NCI-H1417 (cell line): ENCODE measurements around the gene RAB7A.
"Not testable (repeated sequence)": the region's sequence is repeated elsewhere in the genome, so short reads cannot be mapped to it uniquely, and the experiment has no call there.

Experiments
- DNase-seq, 3 experiments: peaks; one replicate each; lab custom pipeline; 2025; lab: John Stamatoyannopoulos, UW

The RAB7A gene

DNA sequence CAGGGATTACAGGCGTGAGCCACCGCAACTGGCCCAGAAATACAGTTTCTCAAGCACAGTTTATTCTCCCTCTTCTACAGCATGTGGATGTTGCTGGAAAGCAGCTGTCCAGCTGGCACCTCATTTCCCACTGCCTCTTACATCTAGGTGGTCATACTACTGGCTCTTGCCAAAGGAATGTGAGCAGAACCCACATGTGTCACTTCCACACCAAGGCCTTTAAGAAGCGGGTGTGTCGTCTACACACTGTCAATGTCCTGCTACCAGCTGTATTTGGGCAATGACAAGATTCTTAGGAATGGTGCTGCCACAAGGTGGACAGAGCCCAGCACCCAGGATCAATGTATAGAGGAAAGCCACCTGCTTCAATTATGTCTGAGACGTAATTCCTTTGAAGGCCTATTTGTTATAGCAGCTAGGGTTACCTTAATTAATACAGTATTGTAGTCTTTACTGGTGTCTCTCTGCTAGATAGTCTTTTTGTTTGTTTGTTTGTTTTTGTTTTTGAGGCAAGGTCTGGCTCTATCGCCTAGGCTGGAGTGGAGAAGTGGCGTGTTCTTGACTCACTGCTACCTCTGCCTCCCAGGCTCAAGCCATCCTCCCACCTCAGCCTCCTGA is 15.1 kb upstream of the RAB7A start:
- DNase-seq = no peak

DNA sequence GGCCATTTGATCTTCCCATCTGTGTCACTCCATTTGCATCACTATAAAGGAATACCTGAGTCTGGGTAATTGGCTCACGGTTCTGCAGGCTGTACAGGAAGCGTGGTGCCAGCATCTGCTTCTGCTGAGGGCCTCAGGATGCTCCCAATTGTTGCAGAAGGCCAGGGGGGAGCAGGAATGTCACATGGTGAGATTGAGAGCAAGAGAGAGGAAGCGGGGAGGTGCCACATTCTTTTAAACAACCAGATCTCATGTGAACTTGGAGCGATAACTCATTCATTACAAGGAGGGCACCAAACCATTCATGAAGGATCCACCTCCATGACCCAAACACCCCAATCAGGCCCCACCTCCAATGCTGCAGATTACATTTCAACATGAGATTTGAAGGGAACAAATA is 13.1 kb upstream of the RAB7A start:
- DNase-seq = no peak

DNA sequence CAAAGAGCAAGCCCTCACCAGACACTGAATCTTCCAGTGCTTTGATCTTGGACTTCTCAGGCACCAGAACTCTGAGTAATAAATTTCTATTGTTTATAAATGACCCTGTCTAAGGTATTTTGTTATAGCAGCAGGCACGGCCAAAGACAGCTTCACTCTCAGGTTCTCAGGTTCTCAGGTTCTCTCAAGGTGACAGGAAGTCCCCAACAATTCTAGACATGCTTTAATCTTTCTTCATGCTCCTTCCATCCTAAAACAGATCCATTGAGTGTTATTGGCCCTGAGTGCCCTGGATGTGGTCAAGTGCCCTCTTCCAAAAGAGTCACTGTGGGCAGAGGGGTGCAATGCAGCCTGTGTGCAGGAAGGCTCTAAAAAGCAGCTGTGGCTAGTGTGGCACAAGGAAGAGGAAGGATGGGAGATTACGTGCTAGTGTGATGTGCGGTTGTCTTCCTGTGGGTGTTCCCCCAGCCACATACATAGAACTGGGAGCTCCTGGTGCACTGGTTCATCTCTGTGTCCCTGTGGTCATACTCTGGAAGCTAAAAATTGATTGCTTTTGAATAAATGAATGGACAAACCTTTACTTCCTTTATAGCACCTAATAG is 11.0 kb upstream of the RAB7A start:
- DNase-seq = no peak

DNA sequence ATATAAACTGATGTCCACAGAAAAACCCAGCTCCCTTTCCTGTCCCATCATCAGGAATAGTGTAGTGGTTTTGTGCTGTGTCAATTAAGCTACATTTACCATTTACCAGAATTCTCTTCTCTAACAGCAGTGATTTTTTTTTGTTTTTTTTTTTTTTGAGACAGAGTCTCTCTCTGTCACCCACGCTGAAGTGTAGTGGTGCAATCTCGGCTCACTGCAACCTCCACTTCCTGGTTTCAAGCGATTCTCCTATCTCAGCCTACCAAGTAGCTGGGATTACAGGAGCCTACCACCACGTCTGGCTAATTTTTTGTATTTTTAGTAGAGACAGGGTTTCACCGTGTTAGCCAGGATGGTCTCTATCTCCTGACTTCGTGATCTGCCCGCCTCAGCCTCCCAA is 7.1 kb upstream of the RAB7A start:
- not testable (repeated sequence) for DNase-seq

DNA sequence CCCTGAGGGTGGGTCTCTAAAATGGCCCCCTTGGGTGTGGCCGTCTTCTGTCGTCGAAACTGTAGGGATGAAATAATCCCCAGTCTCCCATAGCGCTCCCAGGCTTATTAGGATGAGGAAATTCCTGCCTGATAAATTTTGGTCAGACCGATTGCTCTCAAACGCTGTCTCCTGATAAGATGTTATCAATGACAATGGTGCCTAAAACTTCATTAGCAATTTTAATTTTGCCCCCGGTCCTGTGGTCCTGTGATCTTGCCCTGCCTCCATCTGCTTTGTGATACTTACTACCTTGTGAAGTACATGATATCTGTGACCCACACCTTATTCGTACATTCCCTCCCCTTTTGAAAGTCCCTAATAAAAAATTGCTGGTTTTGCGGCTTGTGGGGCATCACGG is 5.1 kb upstream of the RAB7A start:
- DNase-seq = no peak

DNA sequence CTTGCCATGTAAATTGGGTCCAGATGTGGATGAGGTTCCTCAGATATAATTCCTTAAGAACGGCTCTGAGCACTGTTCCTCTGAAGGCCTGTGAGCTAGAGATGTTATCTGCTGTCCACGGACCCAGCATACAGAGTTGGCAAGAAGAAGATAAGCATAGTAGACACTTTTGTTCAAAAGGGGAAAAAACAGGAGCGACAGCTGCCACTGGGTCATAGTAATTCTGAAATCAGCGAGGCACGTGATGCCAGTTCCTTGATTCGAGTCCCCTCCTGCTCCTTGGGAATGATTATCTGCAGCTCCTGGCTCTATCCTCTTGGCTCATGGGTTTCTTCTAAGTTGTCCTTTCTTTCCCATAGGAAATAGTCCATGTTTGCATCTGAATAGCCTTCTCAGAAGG is 2.5 kb upstream of the RAB7A start:
- no peak for DNase-seq

DNA sequence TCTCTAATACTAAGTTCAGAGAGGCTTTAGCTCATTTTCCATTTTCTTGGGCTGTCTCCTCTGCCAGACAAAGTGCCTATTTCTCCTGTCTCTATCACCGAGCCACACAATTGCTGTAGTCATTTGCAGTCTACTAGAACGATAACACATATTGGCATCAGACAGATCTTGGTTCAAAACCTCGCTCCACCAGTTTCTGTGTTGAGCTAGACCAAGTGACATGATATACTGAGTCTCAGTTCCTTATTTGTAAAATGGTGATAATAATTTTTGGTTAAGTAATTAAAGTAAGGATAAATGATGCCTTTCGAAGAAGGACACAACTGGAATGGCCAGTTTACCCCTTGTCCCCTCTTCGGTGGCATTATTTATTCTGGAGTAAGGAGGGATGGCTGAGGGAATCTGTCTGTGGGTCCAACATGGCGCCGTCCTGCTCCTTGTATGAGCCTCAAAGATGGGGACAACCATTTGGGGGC is 398 bp upstream of the RAB7A start:
- DNase-seq = no peak

DNA sequence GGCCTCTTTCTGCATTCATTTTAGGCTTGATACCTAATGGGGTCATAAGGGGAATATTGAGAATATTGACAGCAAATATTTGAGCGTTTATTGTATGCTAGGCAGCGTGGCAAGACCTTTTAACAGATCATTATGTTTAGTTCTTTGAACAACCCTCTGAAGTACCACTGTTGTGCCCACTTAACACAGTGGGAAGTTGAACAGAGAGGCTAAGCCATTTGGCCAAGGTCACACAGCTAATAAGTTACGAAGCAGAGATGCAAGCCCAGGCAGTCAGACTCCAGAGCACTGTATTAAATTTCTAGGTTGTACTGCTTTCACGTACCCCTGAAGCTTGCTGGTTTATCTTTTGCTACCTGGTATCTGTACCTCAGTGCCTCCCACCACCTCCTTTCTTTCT is 1.1 kb downstream of the RAB7A start:
- DNase-seq = no peak

DNA sequence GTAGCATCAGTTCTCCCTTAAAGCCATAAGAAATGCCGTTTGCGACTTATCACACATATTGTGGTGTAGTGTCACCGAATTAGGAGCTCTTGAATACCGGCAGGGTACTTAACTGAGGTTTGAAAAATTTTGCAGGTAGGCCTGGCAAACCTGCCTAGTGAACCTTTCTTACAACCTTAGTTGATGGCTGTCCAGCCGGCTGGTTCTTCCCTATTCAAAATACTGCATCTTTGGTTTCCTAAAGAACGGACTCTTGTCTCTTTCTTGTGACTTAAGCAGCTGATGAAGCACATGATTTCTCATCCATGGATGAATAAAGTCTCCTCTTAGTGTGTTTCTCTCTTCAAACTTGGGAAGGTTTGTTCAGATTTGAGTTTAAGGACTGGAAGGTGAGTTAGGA is 1.5 kb downstream of the RAB7A start:
- no peak for DNase-seq

DNA sequence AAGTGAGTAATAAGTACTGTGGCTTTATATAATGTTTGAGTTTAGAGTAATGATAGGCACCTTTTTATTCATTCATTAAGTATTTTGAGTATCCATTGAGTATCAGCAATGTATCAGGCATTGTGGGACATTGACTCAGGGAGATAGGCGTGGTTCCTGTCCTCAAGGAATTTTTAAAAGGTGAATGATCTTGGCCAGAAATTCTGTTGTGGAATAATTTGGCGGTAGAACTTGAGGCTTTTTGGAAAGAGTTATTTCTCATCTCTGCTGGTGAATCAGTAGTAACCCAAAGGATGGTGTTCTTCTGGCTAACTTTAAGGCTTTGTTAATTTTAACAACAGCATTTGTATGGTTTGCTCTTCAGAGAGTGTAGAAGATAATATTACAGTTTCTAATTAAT is 2.0 kb downstream of the RAB7A start:
- DNase-seq = no peak

DNA sequence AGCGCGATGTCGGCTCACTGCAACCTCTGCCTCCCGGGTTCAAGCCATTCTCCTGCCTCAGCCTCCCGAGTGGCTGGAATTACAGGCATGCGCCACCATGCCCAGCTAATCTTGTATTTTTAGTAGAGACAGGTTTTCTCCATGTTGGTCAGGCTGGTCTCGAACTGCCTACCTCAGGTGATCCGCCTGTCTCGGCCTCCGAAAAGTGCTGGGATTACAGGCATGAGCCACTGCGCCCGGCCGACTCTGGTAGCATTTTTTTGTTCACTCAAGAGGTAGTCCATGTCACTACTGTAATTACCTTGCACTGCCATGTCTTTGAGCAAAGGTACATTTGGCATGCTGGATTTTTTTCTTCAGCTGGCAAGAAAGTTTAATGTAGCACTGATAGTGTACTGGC is 2.5 kb downstream of the RAB7A start:
- DNase-seq = not testable (repeated sequence)

DNA sequence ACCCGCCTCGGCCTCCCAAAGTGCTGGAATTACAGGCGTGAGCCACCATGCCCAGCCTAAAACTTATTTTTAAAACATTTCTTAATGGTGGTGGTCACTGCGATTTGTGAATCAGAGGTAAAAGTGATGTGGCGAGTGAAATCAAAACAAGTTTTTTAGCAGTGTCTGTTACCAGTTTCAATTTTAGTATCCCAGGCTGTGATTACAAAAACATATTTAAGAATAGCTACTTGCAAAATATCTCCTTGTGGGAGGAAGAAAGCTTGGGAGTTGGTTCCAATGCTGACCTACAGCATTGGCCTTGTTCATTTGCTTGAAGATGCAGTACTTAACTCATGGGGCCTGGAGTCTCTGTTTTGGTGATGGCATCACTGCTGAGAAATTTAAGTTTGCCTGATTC is 4.5 kb downstream of the RAB7A start:
- no peak for DNase-seq

DNA sequence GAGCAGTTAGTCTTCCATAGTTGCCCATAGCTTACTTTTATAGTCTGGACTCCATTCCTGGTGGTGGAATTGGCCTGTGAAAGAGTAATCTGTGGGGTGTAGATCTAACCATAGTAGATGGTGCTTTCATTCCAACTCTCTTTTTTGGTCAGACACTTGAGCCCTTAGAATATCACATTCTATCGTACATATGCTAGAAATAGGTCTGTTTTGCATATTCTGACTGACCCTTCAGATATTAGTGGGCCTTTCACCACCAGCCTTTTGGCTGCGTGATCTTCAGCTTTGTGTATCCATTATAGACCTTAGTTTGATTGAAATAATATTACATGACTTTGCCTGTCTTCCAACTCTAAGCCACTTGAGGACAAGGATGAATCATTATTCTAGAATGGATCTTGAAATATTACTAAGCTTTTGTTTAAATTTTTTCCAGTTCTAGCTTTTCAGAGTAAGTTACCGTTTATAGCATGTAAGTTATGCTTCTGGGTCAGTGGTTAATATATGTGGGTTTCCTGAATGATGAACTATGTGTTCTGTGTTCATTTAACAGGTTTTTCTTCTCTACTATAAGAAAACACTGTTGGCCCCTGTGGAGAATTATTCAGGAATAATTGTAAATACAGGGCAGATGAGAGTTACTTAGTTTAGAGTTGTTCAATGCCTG is 8.7 kb downstream of the RAB7A start:
- DNase-seq = no peak

DNA sequence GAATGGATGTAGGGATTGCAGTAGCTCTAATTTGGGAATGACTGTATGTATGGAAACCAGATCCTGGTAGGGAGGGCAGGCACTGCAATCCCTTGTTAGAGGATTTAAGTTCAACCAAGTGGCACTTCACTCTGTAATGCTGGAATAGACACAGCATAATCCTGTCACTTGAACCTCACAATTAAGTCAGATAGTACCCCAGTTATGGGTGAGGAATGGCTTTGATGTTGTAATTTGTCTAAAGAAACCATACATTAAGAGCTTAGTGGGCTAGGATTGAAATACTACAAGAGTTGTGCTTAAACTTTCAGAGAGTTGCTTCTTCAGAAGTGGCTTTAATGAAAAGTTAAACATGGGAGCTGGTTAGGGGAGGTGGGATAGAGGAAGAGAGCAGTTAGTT is 9.3 kb downstream of the RAB7A start:
- DNase-seq = no peak

DNA sequence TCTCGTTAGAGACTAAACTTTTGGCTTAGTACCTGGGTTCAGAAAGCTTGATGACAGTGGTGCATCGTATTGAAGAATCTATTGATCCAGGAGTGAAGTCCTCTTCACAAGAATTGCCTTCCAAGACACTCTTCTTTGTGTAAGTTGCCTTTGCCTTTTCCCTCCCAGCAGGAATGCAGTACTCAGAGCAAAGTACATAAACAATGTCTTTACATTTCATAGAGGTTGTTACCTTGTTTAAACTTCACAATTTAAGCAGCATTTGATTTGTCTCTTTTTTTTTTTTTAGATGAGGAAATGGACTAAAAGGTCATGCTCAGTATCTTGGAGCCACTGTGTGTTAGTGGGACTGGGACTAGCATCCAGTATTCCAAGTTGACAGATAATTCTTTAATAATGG is 9.9 kb downstream of the RAB7A start:
- DNase-seq = no peak

DNA sequence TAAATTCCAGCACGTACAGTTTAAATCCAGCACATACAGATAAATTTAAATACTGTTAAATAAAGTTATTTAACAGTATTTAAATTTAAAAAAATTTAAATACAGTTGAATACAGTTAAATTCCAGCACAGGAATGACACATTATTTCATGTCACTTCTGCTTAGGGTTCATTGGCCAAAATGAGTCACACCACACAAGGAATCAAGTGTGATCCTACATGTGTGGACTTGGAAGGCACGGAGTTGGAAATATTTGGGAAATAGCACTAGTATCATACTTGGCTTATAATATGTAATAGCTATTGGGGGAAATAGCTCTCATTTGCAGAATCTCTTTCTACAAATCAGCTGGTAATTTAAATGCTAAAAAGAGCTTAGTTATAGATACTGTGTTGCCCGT is 10.6 kb downstream of the RAB7A start:
- DNase-seq = no peak

DNA sequence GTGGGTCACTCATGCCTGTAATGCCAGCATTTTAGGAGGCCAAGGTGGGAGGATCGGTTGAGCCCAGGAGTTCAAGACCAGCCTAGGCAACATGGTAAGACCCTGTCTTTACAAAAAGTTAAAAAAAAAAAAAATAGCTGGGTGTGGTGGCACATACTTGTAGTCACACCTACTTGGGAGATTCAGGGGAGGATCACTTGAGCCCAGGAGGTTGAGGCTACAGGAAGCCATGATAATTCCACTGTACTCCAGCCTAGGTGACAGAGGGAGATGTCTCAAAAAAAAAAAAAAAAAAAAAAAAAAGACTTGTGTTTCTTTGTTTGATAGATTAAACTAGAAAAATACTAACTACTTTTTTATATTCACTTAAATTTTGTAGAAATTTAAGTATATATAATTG is 14.6 kb downstream of the RAB7A start:
- DNase-seq = no peak

DNA sequence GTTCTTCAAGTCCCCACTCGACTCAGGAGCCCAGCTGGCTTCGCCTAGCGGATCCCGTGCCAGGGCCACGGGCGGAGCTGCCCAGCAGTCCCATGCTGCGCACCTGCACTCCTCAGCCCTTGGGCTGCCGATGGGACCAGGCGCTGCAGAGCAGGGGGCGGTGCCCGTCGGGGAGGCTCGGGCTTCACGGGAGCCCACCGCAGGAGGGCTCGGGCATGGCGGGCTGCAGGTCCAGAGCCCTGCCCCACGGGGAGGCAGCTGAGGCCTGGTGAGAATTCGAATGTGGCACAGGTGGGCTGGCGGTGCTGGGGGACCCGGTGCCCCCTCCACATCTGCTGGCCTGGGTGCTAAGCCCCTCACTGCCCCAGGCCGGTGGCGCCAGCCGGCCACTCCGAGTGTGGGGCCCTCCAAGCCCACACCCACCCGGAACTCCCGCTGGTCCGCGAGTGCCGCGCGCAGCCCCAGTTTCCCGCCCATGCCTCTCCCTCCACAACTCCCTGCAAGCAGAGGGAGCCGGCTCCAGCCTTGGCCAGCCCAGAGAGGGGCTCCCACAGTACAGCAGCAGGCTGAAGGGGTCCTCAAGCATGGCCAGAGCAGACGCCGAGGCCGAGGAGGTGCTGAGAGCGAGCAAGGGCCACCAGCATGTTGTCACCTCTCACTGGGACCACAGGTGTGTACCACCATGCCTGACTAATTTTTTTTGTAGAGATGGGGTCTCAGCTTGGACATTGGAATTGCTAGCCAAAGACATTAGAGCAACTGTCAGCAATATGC is 17.0 kb downstream of the RAB7A start:
- DNase-seq = no peak

DNA sequence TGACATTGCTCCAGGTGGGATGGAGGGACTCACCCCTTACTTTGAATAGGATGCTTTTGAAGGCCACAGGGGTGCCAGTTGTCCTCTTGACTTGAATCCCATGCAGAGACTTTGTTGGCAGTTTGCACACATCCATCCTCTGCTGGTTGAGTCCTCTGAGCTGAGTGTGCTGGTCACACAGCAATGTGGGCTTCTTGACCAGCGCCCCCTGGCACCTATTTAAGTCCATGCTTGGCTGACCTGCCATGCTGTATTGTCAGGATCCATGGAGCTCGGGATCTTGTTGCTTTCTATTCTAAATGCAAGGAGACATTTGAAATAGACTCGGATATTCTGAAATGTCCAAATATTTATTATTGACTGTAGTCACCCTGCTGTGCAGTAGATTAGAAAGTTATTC is 19.8 kb downstream of the RAB7A start:
- DNase-seq = no peak

DNA sequence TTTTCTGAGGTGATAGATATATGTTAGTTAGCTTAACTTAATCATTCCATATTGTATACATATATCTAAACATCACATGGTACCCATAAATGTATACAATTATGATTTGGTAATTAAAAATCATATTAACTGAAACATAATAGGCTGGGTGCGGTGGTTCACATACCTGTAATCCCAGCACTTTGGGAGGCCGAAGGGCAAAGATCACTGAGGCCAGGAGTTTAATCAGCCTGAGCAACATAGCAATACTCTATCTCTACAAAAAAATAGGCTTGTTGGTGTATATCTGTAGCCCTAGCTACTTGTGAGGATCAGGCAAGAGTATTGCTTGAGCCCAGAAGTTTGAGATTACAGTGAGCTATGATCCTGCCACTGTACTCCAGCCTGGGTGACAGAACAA is 20.9 kb downstream of the RAB7A start:
- DNase-seq = no peak

DNA sequence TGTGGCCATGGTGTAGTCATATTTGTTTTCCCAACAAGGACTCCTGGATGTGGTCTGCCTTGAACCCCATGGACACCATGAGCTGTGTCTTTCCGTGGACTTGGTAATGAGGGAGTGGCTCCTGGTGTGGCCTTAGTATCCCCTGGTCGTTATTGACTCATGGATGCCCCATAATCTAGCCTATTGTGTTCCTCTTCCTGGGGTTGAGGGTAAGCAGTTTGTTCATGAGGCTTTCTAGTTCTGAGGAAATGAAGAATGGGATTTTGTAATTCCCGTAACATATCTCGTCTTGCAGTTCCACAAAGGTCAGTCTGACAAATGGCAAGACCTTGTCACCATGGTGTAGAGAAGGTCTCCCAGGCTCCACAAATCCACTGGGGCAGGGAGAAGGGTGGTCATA is 22.6 kb downstream of the RAB7A start:
- DNase-seq = no peak

DNA sequence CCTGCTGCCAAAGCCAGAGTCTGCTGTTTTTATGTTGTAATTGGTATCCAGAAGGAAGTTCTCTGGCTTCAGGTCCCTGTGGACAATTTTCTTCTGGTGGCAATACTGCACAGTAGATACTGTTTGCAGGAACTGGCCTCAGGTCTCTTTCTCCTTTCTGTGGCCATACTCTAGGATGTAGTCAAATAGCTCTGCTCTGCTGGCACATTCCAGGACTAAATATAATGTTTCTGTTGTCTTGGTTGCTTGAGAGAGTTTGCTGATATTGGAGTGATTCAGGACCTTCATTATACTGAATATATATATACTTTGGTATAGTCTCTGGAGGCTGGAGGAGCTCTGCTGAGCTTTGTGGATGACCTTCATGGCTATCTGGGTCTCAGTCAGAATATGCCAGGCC is 23.1 kb downstream of the RAB7A start:
- no peak for DNase-seq

DNA sequence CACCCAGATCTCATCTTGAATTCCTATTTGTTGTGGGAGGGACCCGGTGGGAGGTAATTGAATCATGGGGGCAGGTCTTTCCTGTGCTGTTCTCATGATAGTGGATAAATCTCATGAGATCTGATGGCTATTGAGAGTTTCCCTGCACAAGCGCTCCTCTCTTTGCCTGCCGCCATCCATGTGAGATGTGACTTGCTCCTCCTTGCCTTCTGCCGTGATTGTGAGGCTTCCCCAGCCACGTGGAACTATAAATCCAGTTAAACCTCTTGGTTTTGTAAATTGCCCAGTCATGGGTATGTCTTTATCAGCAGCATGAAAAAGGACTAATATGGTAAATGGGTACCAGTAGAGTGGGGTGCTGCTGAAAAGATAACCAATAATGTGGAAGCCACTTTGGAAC is 23.6 kb downstream of the RAB7A start:
- not testable (repeated sequence) for DNase-seq
